ENCODE data around the gene LIMK1. TPM values are rescaled to one million over a fixed set of nuclear protein-coding genes. Genes with fewer than 3 reads are reported as not detected.

LIMK1 gene
- total and polyA plus RNA-seq, 2 donors (not counting 3 experiments of a cell fraction or from before 2014, with no cell fraction given): 52.9 to 54.5 TPM

DNA sequence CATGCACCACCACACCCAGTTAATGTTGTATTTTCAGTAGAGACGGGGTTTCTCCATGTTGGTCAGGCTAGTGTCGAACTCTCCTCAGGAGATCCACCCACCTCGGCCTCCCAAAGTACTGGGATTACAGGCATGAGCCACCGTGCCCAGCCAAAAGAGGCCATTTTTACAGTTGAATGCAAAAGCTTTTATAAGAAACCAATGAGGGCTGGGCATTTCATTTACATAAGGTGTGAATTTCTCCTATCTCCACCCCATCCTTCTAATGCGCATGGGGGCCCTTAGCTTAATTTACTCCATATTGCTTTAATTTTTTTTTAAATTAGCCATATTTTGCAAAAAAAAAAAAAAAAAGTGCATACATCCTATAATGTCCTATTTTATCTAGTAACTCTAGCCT lies 65.5 kb downstream of the LIMK1 start:
- Histone ChIP-seq H3K4me1 (ENCODE audit: control insufficient read depth, extremely low read depth, insufficient read depth, low read length) (no peaks in the 10 kb centered on the region), H3K36me3 (ENCODE audit: control insufficient read depth in 2 of 2, extremely low read depth in 1 of 2, insufficient read depth in 2 of 2, low read length in 2 of 2) (no peaks in the 10 kb centered on the region), H2AFZ (ENCODE audit: low read depth, low read length) (no peak overlapping the region), H3K79me2 (ENCODE audit: control insufficient read depth, insufficient read depth, low read length) (no peaks in the 10 kb centered on the region), H3K4me3 (replicated peaks in 1 of 3; ENCODE audit: insufficient read depth in 1 of 3, low read depth in 1 of 3, low read length in 3 of 3) (no peak overlapping the region), H3K4me2 (ENCODE audit: insufficient read depth, low read length) (no peak overlapping the region), H3K27ac (ENCODE audit: insufficient read depth, low read depth, low read length) (no peak overlapping the region), H3K9me1 (replicated peaks; ENCODE audit: control insufficient read depth, extremely low read depth, insufficient read depth, low read length) (no peaks in the 10 kb centered on the region), H3K9me3 (replicated peaks; ENCODE audit: control insufficient read depth, insufficient read depth, low read length) (no peaks in the 10 kb centered on the region), H3K27me3 (ENCODE audit: control insufficient read depth in 2 of 2, insufficient read depth in 2 of 2, low read length in 2 of 2) (no peaks in the 10 kb centered on the region), H4K20me1 (replicated peaks; ENCODE audit: control insufficient read depth, extremely low read depth, insufficient read depth, low read length) (no peaks in the 10 kb centered on the region), H3K9ac (replicated peaks; ENCODE audit: extremely low read depth, insufficient read depth, low read length) (no peak overlapping the region)
- BruUV-seq (replicated peaks): no TSS peak
- TF ChIP-seq GATA2 (IDR thresholded peaks at IDR 0.05; ENCODE audit: insufficient read depth, insufficient read length, low read depth, low read length) (no peak), JUN (IDR thresholded peaks at IDR 0.05; ENCODE audit: borderline replicate concordance, insufficient read depth, insufficient read length, low read depth) (no peak), POLR2A (IDR thresholded peaks at IDR 0.05; ENCODE audit: low read depth, low read length) (no peak), POLR2AphosphoS5 (IDR thresholded peaks at IDR 0.05; ENCODE audit: insufficient read depth, low read depth, low read length) (no peak), MYC (IDR thresholded peaks at IDR 0.05; ENCODE audit: low read depth, low read length) (no peak), FOS (IDR thresholded peaks at IDR 0.05; ENCODE audit: borderline replicate concordance, insufficient read depth, low read length) (no peak), EZH2 (IDR thresholded peaks at IDR 0.05; ENCODE audit: borderline replicate concordance, low read depth, low read length, severe bottlenecking) (no peak)
- TF ChIP-seq, protein P1, sequence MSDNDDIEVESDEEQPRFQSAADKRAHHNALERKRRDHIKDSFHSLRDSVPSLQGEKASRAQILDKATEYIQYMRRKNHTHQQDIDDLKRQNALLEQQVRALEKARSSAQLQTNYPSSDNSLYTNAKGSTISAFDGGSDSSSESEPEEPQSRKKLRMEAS (IDR thresholded peaks at IDR 0.05; ENCODE audit: insufficient read depth, insufficient read length): no peak
- TF ChIP-seq, protein P2, sequence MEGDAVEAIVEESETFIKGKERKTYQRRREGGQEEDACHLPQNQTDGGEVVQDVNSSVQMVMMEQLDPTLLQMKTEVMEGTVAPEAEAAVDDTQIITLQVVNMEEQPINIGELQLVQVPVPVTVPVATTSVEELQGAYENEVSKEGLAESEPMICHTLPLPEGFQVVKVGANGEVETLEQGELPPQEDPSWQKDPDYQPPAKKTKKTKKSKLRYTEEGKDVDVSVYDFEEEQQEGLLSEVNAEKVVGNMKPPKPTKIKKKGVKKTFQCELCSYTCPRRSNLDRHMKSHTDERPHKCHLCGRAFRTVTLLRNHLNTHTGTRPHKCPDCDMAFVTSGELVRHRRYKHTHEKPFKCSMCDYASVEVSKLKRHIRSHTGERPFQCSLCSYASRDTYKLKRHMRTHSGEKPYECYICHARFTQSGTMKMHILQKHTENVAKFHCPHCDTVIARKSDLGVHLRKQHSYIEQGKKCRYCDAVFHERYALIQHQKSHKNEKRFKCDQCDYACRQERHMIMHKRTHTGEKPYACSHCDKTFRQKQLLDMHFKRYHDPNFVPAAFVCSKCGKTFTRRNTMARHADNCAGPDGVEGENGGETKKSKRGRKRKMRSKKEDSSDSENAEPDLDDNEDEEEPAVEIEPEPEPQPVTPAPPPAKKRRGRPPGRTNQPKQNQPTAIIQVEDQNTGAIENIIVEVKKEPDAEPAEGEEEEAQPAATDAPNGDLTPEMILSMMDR (IDR thresholded peaks at IDR 0.05; ENCODE audit: extremely low read depth in 1 of 2, insufficient read depth in 1 of 2, low read depth in 1 of 2, low read length in 2 of 2): no peak
- dilution Hi-C loops (cut with MboI; ENCODE audit: extremely low pct_ligation_motif_present, low sequenced_read_pairs) (no loop called here), intact Hi-C loops (cut with micrococcal nuclease) (no loop called here)
- ChIA-PET POLR2A (no interaction called here), CTCF (no interaction called here)
- FAIRE-seq (no peak), DNase-seq (ENCODE audit: low read depth, low spot score) (no peak)
